GM23338 (cell line): Measurements from ENCODE around the gene PPP2CA.

Experiments used
- EZH2phosphoT487 ChIP-seq: fragments of 200-600 bp; sonication (generic); IDR thresholded peaks from one replicate; pipeline ENCODE4 v1.8.1; 2018; ENCODE audit warnings: antibody characterized with exemption; ENCODE audit not compliant: unreplicated experiment
- POLR2AphosphoS5 ChIP-seq: IDR thresholded peaks from 2 replicates; pipeline ENCODE4 v1.6.1; 2016; ENCODE audit warnings: antibody characterized with exemption, low read depth
- TF ChIP-seq, protein P1 (sequence below), 2 experiments: fragments of 200-600 bp in 1 of 2; sonication (generic) in 1 of 2; conservative IDR thresholded peaks; 2 replicates each; pipeline versions ENCODE4 v1.5.1 to v1.6.1; 2016 to 2017; ENCODE audit warnings: antibody characterized with exemption in 2 of 2, low read depth in 2 of 2, mild to moderate bottlenecking in 2 of 2, moderate library complexity in 1 of 2

- TF ChIP-seq POLR2AphosphoS5 (no peak), EZH2phosphoT487 (no peak)
- TF ChIP-seq, protein P1, sequence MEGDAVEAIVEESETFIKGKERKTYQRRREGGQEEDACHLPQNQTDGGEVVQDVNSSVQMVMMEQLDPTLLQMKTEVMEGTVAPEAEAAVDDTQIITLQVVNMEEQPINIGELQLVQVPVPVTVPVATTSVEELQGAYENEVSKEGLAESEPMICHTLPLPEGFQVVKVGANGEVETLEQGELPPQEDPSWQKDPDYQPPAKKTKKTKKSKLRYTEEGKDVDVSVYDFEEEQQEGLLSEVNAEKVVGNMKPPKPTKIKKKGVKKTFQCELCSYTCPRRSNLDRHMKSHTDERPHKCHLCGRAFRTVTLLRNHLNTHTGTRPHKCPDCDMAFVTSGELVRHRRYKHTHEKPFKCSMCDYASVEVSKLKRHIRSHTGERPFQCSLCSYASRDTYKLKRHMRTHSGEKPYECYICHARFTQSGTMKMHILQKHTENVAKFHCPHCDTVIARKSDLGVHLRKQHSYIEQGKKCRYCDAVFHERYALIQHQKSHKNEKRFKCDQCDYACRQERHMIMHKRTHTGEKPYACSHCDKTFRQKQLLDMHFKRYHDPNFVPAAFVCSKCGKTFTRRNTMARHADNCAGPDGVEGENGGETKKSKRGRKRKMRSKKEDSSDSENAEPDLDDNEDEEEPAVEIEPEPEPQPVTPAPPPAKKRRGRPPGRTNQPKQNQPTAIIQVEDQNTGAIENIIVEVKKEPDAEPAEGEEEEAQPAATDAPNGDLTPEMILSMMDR (conservative IDR thresholded peaks at IDR 0.05; ENCODE audit: low read depth in 2 of 2) = no peak
Measured at GRCh38 chr5:134153657-134154056, 72.2 kb downstream of the PPP2CA start.
